GM23338 (cell line): ENCODE measurements around the gene ULK4.

ENCODE experiments used
- ETS1 ChIP-seq: IDR thresholded peaks from 2 replicates; pipeline ENCODE4 v1.6.1; 2016; ENCODE audit warnings: antibody characterized with exemption
- EZH2 ChIP-seq: fragments of 200-600 bp; sonication (generic); IDR thresholded peaks from one replicate; pipeline ENCODE4 v1.8.0; 2017; ENCODE audit warnings: antibody characterized with exemption, mild to moderate bottlenecking, low read depth; ENCODE audit not compliant: unreplicated experiment
- EZH2phosphoT487 ChIP-seq: fragments of 200-600 bp; sonication (generic); IDR thresholded peaks from one replicate; pipeline ENCODE4 v1.8.1; 2018; ENCODE audit warnings: antibody characterized with exemption; ENCODE audit not compliant: unreplicated experiment
- JUNB ChIP-seq: IDR thresholded peaks from one replicate; pipeline ENCODE4 v1.6.1; 2016; ENCODE audit warnings: antibody characterized with exemption; ENCODE audit not compliant: unreplicated experiment
- POLR2AphosphoS5 ChIP-seq: IDR thresholded peaks from 2 replicates; pipeline ENCODE4 v1.6.1; 2016; ENCODE audit warnings: antibody characterized with exemption, low read depth
- ZNF114 ChIP-seq: fragments of 250-450 bp; sonication (Bioruptor Pico); IDR thresholded peaks from 2 replicates; pipeline ENCODE4 v1.5.0; 2020; ENCODE audit warnings: mild to moderate bottlenecking, moderate library complexity
- TF ChIP-seq, protein P1 (sequence below), 2 experiments: fragments of 200-600 bp in 1 of 2; sonication (generic) in 1 of 2; conservative IDR thresholded peaks; 2 replicates each; pipeline versions ENCODE4 v1.5.1 to v1.6.1; 2016 to 2017; ENCODE audit warnings: antibody characterized with exemption in 2 of 2, low read depth in 2 of 2, mild to moderate bottlenecking in 2 of 2, moderate library complexity in 1 of 2
- TF ChIP-seq, protein P2 (sequence below): IDR thresholded peaks from one replicate; pipeline ENCODE4 v1.6.1; 2018; ENCODE audit warnings: antibody characterized with exemption; ENCODE audit not compliant: unreplicated experiment

- TF ChIP-seq, protein P1, sequence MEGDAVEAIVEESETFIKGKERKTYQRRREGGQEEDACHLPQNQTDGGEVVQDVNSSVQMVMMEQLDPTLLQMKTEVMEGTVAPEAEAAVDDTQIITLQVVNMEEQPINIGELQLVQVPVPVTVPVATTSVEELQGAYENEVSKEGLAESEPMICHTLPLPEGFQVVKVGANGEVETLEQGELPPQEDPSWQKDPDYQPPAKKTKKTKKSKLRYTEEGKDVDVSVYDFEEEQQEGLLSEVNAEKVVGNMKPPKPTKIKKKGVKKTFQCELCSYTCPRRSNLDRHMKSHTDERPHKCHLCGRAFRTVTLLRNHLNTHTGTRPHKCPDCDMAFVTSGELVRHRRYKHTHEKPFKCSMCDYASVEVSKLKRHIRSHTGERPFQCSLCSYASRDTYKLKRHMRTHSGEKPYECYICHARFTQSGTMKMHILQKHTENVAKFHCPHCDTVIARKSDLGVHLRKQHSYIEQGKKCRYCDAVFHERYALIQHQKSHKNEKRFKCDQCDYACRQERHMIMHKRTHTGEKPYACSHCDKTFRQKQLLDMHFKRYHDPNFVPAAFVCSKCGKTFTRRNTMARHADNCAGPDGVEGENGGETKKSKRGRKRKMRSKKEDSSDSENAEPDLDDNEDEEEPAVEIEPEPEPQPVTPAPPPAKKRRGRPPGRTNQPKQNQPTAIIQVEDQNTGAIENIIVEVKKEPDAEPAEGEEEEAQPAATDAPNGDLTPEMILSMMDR (conservative IDR thresholded peaks at IDR 0.05; ENCODE audit: low read depth in 2 of 2) = no peak
- TF ChIP-seq ZNF114 (no peak), POLR2AphosphoS5 (no peak), EZH2phosphoT487 (no peak), EZH2 (no peak), ETS1 (no peak), JUNB (no peak)
- TF ChIP-seq, protein P2, sequence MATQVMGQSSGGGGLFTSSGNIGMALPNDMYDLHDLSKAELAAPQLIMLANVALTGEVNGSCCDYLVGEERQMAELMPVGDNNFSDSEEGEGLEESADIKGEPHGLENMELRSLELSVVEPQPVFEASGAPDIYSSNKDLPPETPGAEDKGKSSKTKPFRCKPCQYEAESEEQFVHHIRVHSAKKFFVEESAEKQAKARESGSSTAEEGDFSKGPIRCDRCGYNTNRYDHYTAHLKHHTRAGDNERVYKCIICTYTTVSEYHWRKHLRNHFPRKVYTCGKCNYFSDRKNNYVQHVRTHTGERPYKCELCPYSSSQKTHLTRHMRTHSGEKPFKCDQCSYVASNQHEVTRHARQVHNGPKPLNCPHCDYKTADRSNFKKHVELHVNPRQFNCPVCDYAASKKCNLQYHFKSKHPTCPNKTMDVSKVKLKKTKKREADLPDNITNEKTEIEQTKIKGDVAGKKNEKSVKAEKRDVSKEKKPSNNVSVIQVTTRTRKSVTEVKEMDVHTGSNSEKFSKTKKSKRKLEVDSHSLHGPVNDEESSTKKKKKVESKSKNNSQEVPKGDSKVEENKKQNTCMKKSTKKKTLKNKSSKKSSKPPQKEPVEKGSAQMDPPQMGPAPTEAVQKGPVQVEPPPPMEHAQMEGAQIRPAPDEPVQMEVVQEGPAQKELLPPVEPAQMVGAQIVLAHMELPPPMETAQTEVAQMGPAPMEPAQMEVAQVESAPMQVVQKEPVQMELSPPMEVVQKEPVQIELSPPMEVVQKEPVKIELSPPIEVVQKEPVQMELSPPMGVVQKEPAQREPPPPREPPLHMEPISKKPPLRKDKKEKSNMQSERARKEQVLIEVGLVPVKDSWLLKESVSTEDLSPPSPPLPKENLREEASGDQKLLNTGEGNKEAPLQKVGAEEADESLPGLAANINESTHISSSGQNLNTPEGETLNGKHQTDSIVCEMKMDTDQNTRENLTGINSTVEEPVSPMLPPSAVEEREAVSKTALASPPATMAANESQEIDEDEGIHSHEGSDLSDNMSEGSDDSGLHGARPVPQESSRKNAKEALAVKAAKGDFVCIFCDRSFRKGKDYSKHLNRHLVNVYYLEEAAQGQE = no peak
Measured at GRCh38 chr3:41295740-41296139, 666.2 kb downstream of the ULK4 start.
